Ectodermal cell (in vitro differentiated cells): ENCODE data around the gene NEMP1.

Experiments used
- H3K27ac ChIP-seq: 2 replicates; pipeline ENCODE4 v1.7.0; 2013; ENCODE audit warnings: mild to moderate bottlenecking, low read depth, low read length; ENCODE audit not compliant: insufficient read depth, poor library complexity, severe bottlenecking
- H3K27me3 ChIP-seq: 2 replicates; pipeline ENCODE4 v1.7.0; 2013; ENCODE audit warnings: mild to moderate bottlenecking, low read length; ENCODE audit not compliant: insufficient read depth, control insufficient read depth, poor library complexity, severe bottlenecking
- H3K36me3 ChIP-seq: one replicate; pipeline ENCODE4 v1.7.0; 2013; ENCODE audit warnings: low read length; ENCODE audit not compliant: control insufficient read depth, insufficient read depth
- H3K4me1 ChIP-seq: one replicate; pipeline ENCODE4 v1.7.0; 2013; ENCODE audit warnings: low read length; ENCODE audit not compliant: control insufficient read depth, insufficient read depth
- H3K4me3 ChIP-seq: 2 replicates; pipeline ENCODE4 v1.7.0; 2013; ENCODE audit warnings: low read depth, low read length, control low read depth; ENCODE audit not compliant: insufficient read depth
- H3K9me3 ChIP-seq: 2 replicates; pipeline ENCODE4 v1.7.0; 2013; ENCODE audit warnings: mild to moderate bottlenecking, low read length, moderate library complexity; ENCODE audit not compliant: control insufficient read depth
- WGBS, 2 experiments: methylation state at CpG; one replicate each; pipeline ENCODE4 v1.1.7; 2013; ENCODE audit warnings: missing lambda C conversion rate in 2 of 2; 5-methylcytosine and 5-hydroxymethylcytosine counted together

The NEMP1 gene

DNA sequence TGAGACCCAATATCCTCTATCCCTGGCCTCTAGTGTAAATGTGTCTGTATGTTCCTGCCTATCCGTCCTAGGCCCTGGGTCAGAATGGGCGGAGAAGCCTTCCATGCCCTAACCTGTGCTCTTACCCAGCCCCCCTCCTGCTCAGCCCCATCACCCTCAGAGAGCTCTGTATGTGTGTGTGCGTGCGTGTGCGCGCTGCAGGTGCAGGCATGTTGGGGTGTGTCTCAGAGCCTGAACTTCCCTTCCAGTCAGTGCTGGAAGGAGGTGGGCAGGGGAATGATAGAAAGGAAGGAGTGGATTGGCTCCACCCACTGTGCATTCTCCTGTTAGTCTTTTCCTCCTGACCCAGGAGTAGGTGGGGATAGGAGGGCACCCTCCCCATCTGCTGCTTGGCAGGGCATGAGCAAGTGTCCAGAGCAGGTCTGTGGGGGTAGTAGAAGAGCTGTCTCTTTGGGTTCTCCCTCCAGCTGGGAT is 17.5 kb upstream of the NEMP1 start:
- Histone ChIP-seq H3K27ac (no peak overlapping the region), H3K27me3 (no peaks in the 10 kb centered on the region), H3K36me3 (peaks cover 26% of the 10 kb centered on the region), H3K4me3 (no peak overlapping the region), H3K9me3 (no peaks in the 10 kb centered on the region), H3K4me1 (peaks cover 32% of the 10 kb centered on the region)
- WGBS, 2 experiments = 91 to 97% methylated on average over 6 of the region's 6 CpGs

DNA sequence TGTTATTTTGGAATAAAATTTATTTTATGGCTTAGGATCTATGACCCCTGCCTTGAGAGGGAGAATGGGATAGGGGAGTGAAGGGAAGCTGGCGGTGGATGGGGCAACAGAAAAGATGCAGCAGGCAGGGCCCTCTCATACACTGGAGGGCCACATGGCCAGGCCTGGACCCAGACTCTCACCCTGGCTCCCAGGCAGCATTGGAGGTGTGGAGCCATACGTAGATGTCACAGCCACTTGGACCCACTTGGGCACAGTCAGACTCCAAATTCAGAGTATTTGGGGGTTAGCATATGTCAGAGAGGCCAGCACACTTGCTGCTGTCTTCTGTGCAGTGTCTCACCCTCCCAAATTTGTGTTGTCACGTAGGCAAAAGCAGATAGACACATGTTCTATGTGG is 16.8 kb upstream of the NEMP1 start:
- Histone ChIP-seq H3K9me3 (no peaks in the 10 kb centered on the region), H3K4me3 (no peak overlapping the region), H3K36me3 (peaks cover 26% of the 10 kb centered on the region), H3K4me1 (peaks cover 39% of the 10 kb centered on the region), H3K27me3 (no peaks in the 10 kb centered on the region), H3K27ac (no peak overlapping the region)
- WGBS, 2 experiments = 95 to 97% methylated on average over 3 of the region's 3 CpGs

GRCh38 chr12:57094208-57095160 is 15.9 kb upstream of the NEMP1 start:
- Histone ChIP-seq H3K9me3 (no peaks in the 10 kb centered on the region), H3K4me3 (no peak overlapping the region), H3K27ac (peak overlapping the region; percentile 69), H3K36me3 (peaks cover 26% of the 10 kb centered on the region), H3K4me1 (peaks cover 41% of the 10 kb centered on the region), H3K27me3 (no peaks in the 10 kb centered on the region)
- 70 to 74% methylated on average over 15 of the region's 15 CpGs for WGBS, 2 experiments

GRCh38 chr12:57093415-57094207 is 15.0 kb upstream of the NEMP1 start:
- H3K9me3 ChIP-seq = no peaks in the 10 kb centered on the region
- WGBS, 2 experiments = 59 to 64% methylated on average over 24 of the region's 24 CpGs
- H3K27ac ChIP-seq = peak overlapping the region; percentile 69
- peaks cover 41% of the 10 kb centered on the region for H3K4me1 ChIP-seq
- no peaks in the 10 kb centered on the region for H3K27me3 ChIP-seq
- no peak overlapping the region for H3K4me3 ChIP-seq
- peaks cover 26% of the 10 kb centered on the region for H3K36me3 ChIP-seq

- H3K4me3 ChIP-seq = no peak overlapping the region
- no peak overlapping the region for H3K27ac ChIP-seq
- peaks cover 41% of the 10 kb centered on the region for H3K4me1 ChIP-seq
- H3K9me3 ChIP-seq = no peaks in the 10 kb centered on the region
- H3K36me3 ChIP-seq = peaks cover 26% of the 10 kb centered on the region
- no peaks in the 10 kb centered on the region for H3K27me3 ChIP-seq
- 91 to 95% methylated on average over 4 of the region's 4 CpGs for WGBS, 2 experiments
Measured at GRCh38 chr12:57092876-57093414, 14.4 kb upstream of the NEMP1 start.

GRCh38 chr12:57092529-57092862 is 13.9 kb upstream of the NEMP1 start:
- H3K4me1 ChIP-seq = peaks cover 41% of the 10 kb centered on the region
- no peaks in the 10 kb centered on the region for H3K9me3 ChIP-seq
- no peaks in the 10 kb centered on the region for H3K27me3 ChIP-seq
- no peak overlapping the region for H3K4me3 ChIP-seq
- no peak overlapping the region for H3K27ac ChIP-seq
- 92 to 94% methylated on average over 5 of the region's 5 CpGs for WGBS, 2 experiments
- H3K36me3 ChIP-seq = peaks cover 26% of the 10 kb centered on the region

DNA sequence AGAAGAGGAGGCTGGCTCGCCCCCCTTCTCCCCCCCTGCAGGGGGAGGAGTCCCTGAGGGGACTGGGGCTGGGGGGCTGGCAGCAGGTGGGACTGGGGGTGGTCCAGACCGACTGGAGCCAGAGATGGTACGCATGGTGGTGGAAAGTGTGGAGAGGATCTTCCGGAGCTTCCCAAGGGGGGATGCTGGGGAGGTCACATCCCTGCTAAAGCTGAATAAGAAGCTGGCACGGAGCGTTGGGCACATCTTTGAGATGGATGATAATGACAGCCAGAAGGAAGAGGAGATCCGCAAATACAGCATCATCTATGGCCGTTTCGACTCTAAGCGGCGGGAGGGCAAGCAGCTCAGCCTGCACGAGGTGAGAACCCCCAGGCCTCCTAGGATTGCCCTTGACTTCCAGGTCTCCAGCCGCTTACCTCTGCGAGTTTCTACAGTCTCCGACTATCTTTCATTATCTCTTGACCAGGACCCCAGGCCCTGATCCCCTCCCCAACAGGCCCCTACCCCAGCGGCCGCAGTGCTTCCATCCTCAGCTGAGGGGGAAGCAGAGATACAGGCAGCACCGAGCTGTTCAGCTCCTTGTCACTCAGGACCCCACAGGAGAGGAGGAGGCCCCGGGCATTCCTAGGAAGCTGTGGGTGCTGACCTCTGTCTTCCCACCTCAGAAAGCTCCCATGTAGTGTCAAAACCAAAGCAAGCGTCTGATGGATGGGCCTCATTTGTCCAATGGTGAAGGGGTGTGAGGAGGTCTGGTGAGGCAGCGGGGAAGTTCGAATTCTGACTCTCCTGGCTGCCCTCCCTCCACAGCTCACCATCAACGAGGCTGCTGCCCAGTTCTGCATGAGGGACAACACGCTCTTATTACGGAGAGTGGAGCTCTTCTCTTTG is 13.3 kb upstream of the NEMP1 start:
- Histone ChIP-seq H3K27ac (no peak overlapping the region), H3K36me3 (peaks cover 26% of the 10 kb centered on the region), H3K27me3 (no peaks in the 10 kb centered on the region), H3K9me3 (no peaks in the 10 kb centered on the region), H3K4me3 (no peak overlapping the region), H3K4me1 (peaks cover 41% of the 10 kb centered on the region)
- 89 to 91% methylated on average over 25 of the region's 25 CpGs for WGBS, 2 experiments

DNA sequence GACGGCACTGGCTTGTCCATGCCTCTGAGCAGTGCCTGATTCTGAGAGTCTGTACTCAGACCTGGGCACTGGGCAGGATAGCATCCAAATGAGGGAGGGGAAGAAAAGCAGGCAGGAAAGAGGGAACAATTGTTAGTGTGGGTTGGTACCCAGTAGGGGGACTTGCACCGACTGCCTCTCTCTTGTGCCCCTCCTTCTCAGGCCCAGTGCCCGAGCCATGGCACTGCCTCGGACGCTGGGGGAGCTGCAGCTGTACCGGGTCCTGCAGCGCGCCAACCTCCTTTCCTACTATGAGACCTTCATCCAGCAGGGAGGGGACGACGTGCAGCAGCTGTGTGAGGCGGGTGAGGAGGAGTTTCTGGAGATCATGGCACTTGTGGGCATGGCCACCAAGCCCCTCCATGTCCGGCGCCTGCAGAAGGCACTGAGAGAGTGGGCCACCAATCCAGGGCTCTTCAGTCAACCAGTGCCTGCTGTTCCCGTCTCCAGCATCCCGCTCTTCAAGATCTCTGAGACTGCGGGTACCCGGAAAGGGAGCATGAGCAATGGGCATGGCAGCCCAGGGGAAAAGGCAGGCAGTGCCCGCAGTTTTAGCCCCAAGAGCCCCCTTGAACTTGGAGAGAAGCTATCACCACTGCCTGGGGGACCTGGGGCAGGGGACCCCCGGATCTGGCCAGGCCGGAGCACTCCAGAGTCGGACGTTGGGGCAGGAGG is 12.5 kb upstream of the NEMP1 start:
- H3K4me1 ChIP-seq = peaks cover 41% of the 10 kb centered on the region
- H3K9me3 ChIP-seq = no peaks in the 10 kb centered on the region
- H3K4me3 ChIP-seq = peak overlapping the region; percentile 61
- H3K27me3 ChIP-seq = no peaks in the 10 kb centered on the region
- H3K36me3 ChIP-seq = peaks cover 26% of the 10 kb centered on the region
- no peak overlapping the region for H3K27ac ChIP-seq
- WGBS, 2 experiments = 90 to 92% methylated on average over 22 of the region's 22 CpGs

DNA sequence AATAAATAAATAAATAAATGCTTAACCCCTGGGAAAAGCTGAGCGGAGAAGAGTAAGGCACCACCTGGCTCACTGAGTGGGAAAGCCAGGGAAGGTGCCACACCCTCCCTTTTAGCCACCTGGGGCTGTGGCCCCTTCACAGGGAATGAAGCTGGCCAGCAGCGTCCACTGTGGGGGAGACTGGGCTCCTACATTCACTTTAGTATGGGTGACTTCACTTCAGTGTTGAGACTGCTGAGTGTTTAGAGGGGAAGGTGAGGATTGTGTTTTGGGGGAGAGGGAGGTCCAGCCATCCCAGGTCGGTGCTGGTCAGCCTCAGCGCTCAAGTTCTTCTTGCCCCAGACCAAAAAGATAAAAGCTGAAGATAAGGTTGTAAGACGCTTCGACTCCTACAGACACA is 11.9 kb upstream of the NEMP1 start:
- Histone ChIP-seq H3K4me3 (peak overlapping the region; percentile 61), H3K36me3 (peaks cover 22% of the 10 kb centered on the region), H3K4me1 (peaks cover 41% of the 10 kb centered on the region), H3K9me3 (no peaks in the 10 kb centered on the region), H3K27ac (no peak overlapping the region), H3K27me3 (no peaks in the 10 kb centered on the region)
- 83 to 87% methylated on average over 6 of the region's 6 CpGs for WGBS, 2 experiments
